Measurements from ENCODE around the gene SOX9.

GRCh38 chr17:72137161-72137560, 16.3 kb downstream of the SOX9 start:
- TF ChIP-seq ZNF70 (CRISPR knock-in tag; IDR thresholded peaks at IDR 0.05) (no peak), RARB (CRISPR knock-in tag; IDR thresholded peaks at IDR 0.05) (no peak), ZFP3 (CRISPR knock-in tag; IDR thresholded peaks at IDR 0.05) (no peak), TOX (CRISPR knock-in tag; IDR thresholded peaks at IDR 0.05; ENCODE audit: borderline replicate concordance) (no peak), ARNTL (CRISPR knock-in tag; IDR thresholded peaks at IDR 0.05; ENCODE audit: borderline replicate concordance, low read depth) (no peak)

All from SK-N-SH treated with all-trans-retinoic acid at 6 μM for 48 hours (cell line).